Testis (tissue), 3 donors: ENCODE measurements around the gene PDGFRA. TPM values are rescaled to one million over a fixed set of nuclear protein-coding genes. Genes with fewer than 3 reads are reported as not detected.

ENCODE experiments used
- DNase-seq: peaks from one replicate; pipeline ENCODE4 v3.0.0-alpha.2; 2019
- H3K27ac ChIP-seq, 2 donors: fragments of 200-600 bp; sonication (generic); one replicate each; pipeline ENCODE4 v1.5.1; 2019
- H3K27me3 ChIP-seq: fragments of 200-600 bp; sonication (generic); one replicate; pipeline ENCODE4 v1.5.1; 2019
- H3K36me3 ChIP-seq: fragments of 200-600 bp; sonication (generic); one replicate; pipeline ENCODE4 v1.5.1; 2017; ENCODE audit warnings: low read depth; ENCODE audit errors: missing control alignments
- H3K4me1 ChIP-seq: fragments of 200-600 bp; sonication (generic); one replicate; pipeline ENCODE4 v1.5.1; 2019
- H3K4me3 ChIP-seq, 2 donors: fragments of 200-600 bp; sonication (generic); one replicate each; pipeline ENCODE4 v1.5.1; 2017 to 2019
- H3K9me3 ChIP-seq: fragments of 200-600 bp; sonication (generic); one replicate; pipeline ENCODE4 v1.5.1; 2017
- POLR2A ChIP-seq: fragments of 450-650 bp; IDR thresholded peaks from one replicate; pipeline ENCODE4 v1.6.1; 2017; ENCODE audit warnings: antibody characterized with exemption, mild to moderate bottlenecking, moderate library complexity
- WGBS, 2 donors: methylation state at CpG; one replicate each; pipeline ENCODE4 v1.1.5; 2018; 5-methylcytosine and 5-hydroxymethylcytosine counted together
- intact Hi-C: fragments of 100-400 bp; cut with DNase I; formaldehyde crosslinking; loops from one replicate; pipeline ENCODE4 v1.15.1; 2023; ENCODE audit warnings: low total_unique reads
- polyA plus RNA-seq: library from polyadenylated mRNA; stranded (reverse); fragments of 350-450 nt; fragmentation: Illumina TruSeq; extraction: RNeasy Lipid Tissue Mini Kit (QIAGEN cat#74804); gene quantifications from one replicate; pipeline ENCODE4 v1.2.3, GENCODE V29; 2014; ENCODE audit warnings: low read depth, low replicate concordance; ENCODE audit not compliant: insufficient read depth
- total RNA-seq, 2 donors: library from RNA; depleted of rRNA; stranded (reverse); fragments of >200 nt; gene quantifications; one replicate each; pipeline ENCODE4 v1.2.3, GENCODE V29; 2016
- TF ChIP-seq, protein P1 (sequence below), 3 experiments: fragments of 450-650 bp in 2 of 3; fragments of 200-600 bp in 1 of 3; sonication (generic) in 1 of 3; IDR thresholded peaks; one replicate each; pipeline ENCODE4 v1.5.1; 2016 to 2019; ENCODE audit warnings: antibody characterized with exemption in 3 of 3, mild to moderate bottlenecking in 2 of 3, moderate library complexity in 1 of 3

PDGFRA gene
- total and polyA plus RNA-seq, 3 donors from 2014 or later: 26.2 to 86.1 (median 46.5) TPM

GRCh38 chr4:54215379-54216077 is 13.6 kb upstream of the PDGFRA start:
- Histone ChIP-seq H3K27me3 (no peaks in the 10 kb centered on the region), H3K4me3 (no peak overlapping the region), H3K36me3 (no peaks in the 10 kb centered on the region), H3K27ac (no peak overlapping the region), H3K9me3 (no peaks in the 10 kb centered on the region), H3K4me1 (no peaks in the 10 kb centered on the region)
- no peak for DNase-seq
- 89% methylated on average over 4 of the region's 4 CpGs for WGBS, 2 donors
- intact Hi-C loops: loop anchor here (10.0 kb wide), 1 partner anchor 511 kb away; no protein-coding TSS in a partner anchor
- TF ChIP-seq, protein P1, sequence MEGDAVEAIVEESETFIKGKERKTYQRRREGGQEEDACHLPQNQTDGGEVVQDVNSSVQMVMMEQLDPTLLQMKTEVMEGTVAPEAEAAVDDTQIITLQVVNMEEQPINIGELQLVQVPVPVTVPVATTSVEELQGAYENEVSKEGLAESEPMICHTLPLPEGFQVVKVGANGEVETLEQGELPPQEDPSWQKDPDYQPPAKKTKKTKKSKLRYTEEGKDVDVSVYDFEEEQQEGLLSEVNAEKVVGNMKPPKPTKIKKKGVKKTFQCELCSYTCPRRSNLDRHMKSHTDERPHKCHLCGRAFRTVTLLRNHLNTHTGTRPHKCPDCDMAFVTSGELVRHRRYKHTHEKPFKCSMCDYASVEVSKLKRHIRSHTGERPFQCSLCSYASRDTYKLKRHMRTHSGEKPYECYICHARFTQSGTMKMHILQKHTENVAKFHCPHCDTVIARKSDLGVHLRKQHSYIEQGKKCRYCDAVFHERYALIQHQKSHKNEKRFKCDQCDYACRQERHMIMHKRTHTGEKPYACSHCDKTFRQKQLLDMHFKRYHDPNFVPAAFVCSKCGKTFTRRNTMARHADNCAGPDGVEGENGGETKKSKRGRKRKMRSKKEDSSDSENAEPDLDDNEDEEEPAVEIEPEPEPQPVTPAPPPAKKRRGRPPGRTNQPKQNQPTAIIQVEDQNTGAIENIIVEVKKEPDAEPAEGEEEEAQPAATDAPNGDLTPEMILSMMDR (IDR thresholded peaks at IDR 0.05): no peak
- TF ChIP-seq POLR2A: no peak

DNA sequence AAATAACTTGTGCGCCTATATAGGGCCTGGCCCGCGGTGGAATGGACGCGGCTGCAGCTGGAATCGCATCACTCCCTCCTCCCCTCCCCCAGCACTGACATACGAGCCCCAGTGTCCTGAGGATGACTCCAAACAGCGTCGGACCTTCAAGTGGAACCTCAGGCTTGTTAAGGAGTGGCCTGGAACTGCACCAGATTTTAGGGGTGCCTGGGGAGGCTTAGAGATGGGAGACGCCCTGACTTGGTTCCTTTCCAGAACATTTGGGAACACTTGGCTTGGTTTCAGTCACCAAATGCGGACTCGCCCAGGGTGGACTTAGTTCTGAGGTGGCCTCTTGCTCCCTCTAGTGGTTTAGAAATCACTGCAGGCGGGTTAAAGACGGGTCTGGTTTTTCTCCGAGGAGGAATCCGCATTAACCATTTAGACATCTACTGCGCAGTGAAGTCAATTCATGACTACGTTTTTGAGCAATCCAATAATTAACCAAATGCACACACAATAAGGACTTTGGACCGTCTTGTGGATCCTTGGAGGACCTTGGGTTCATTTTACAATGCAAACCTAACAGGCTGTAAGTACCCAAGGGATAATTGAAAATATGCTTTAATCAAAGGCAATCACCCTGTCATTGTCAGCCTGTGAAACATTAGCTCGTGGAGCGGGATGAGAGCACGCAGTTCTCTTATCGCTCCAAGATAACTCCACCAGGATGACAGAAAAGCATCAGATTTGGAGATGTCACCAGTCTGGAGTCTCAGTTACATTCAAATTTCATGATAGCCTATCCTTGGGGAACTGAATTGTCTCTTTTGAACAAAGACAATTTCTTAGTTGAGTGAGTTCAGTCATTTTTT is 11.2 kb upstream of the PDGFRA start:
- Histone ChIP-seq H3K4me1 (no peaks in the 10 kb centered on the region), H3K4me3 (peak overlapping the region; percentile 38 to 53), H3K9me3 (no peaks in the 10 kb centered on the region), H3K36me3 (no peaks in the 10 kb centered on the region), H3K27ac (no peak overlapping the region), H3K27me3 (no peaks in the 10 kb centered on the region)
- intact Hi-C loops: loop anchor here (10.0 kb wide), 1 partner anchor 513 kb away; no protein-coding TSS in a partner anchor
- 1 to 2% methylated on average over 19 to 23 of the region's 23 CpGs for WGBS, 2 donors
- DNase-seq: peak; percentile 91
- TF ChIP-seq POLR2A: no peak
- TF ChIP-seq, protein P1 (IDR thresholded peaks at IDR 0.05): peak; percentile 87 to 92 (median 91)

GRCh38 chr4:54218736-54219135 is 10.4 kb upstream of the PDGFRA start:
- Histone ChIP-seq H3K27ac (no peak overlapping the region), H3K4me1 (no peaks in the 10 kb centered on the region), H3K27me3 (no peaks in the 10 kb centered on the region), H3K4me3 (no peak overlapping the region), H3K36me3 (no peaks in the 10 kb centered on the region), H3K9me3 (no peaks in the 10 kb centered on the region)
- WGBS, 2 donors: 81 to 91% methylated on average over 6 of the region's 6 CpGs
- TF ChIP-seq, protein P1 (IDR thresholded peaks at IDR 0.05): no peak
- no peak for TF ChIP-seq POLR2A
- DNase-seq: no peak
- intact Hi-C loops: loop anchor here (10.0 kb wide), 1 partner anchor 514 kb away; no protein-coding TSS in a partner anchor

DNA sequence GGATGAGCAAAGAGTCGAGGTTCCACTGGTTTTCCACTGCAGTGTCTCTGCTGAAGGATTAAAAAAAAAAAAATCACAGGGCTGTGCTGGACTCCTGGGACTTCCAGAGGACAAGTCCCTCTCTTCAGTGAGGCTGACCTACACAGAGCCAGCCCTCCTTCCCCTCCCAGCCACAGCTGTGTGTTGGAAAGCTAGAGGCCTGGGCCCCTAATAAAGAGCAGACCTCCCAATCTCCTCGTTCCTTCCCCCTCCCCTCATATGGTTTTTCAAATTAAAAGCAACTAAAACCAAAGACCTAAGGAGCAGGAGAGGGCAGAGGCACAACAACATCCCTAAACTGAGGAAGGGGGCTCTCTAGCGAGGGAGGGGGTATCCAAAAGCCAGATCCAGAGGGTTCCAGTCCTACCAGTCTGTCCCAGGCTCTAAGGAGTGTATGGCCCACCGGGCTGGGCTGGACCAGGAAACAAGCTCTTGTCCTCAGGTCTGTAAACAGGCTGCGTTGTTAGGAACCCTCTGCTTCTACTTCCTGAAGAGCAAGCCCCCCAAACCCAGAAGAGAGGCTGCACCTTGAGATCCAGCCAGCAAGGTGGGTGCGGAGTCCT is 4.0 kb upstream of the PDGFRA start:
- H3K27me3 ChIP-seq: no peaks in the 10 kb centered on the region
- WGBS, 2 donors: 12 to 16% methylated on average over 6 of the region's 6 CpGs
- no peaks in the 10 kb centered on the region for H3K36me3 ChIP-seq
- no peak overlapping the region for H3K4me3 ChIP-seq
- TF ChIP-seq, protein P1 (IDR thresholded peaks at IDR 0.05): no peak
- TF ChIP-seq POLR2A: no peak
- H3K9me3 ChIP-seq: no peaks in the 10 kb centered on the region
- peak overlapping the region in 1 of 2 donors; percentile 72 for H3K27ac ChIP-seq
- H3K4me1 ChIP-seq: peaks cover 21% of the 10 kb centered on the region
- intact Hi-C loops: loop anchor here (5.0 to 10.0 kb wide), 2 partner anchors 320 to 1223 kb away; no protein-coding TSS in a partner anchor
- no peak for DNase-seq
